ENCODE measurements around the gene XK. TPM values are rescaled to one million over a fixed set of nuclear protein-coding genes. Genes with fewer than 3 reads are reported as not detected.

XK gene
- total RNA-seq, 2 donors from 2014 or later: 9.3 to 9.6 TPM

- no peaks in the 10 kb centered on the region for H3K36me3 ChIP-seq (replicated peaks in 1 of 2; ENCODE audit: insufficient read depth in 1 of 2, low read depth in 2 of 2)
- 46 to 91% methylated on average over 2 of the region's 2 CpGs for WGBS, 2 donors
- H3K4me1 ChIP-seq: no peaks in the 10 kb centered on the region
- no peak for DNase-seq
- H3K4me3 ChIP-seq: no peak overlapping the region
- intact Hi-C loops (cut with DNase I): loop anchor here (10.0 kb wide), 1 partner anchor 71 kb away; no protein-coding TSS in a partner anchor
- TF ChIP-seq POLR2A (IDR thresholded peaks at IDR 0.05) (no peak), CTCF (IDR thresholded peaks at IDR 0.05) (no peak)
- no peak overlapping the region for H3K27ac ChIP-seq
- ATAC-seq: no peak
- H3K9me3 ChIP-seq: no peaks in the 10 kb centered on the region
- no peaks in the 10 kb centered on the region for H3K27me3 ChIP-seq
These were observed 67.8 kb downstream of the XK start for GRCh38 chrX:37753384-37753783.

GRCh38 chrX:37754516-37754915 is 68.9 kb downstream of the XK start:
- WGBS, 2 donors: 85 to 95% methylated on average over 2 of the region's 2 CpGs
- TF ChIP-seq POLR2A (IDR thresholded peaks at IDR 0.05) (no peak), CTCF (IDR thresholded peaks at IDR 0.05) (no peak)
- DNase-seq (no peak), ATAC-seq (no peak)
- H3K27me3 ChIP-seq: no peaks in the 10 kb centered on the region
- H3K9me3 ChIP-seq: no peaks in the 10 kb centered on the region
- H3K36me3 ChIP-seq (replicated peaks in 1 of 2; ENCODE audit: insufficient read depth in 1 of 2, low read depth in 2 of 2): no peaks in the 10 kb centered on the region
- no peaks in the 10 kb centered on the region for H3K4me1 ChIP-seq
- no peak overlapping the region for H3K4me3 ChIP-seq
- intact Hi-C loops (cut with DNase I): loop anchor here (10.0 kb wide), 1 partner anchor 70 kb away; no protein-coding TSS in a partner anchor
- H3K27ac ChIP-seq: no peak overlapping the region

- DNase-seq: peak in 1 of 4 donors; percentile 6
- Histone ChIP-seq H3K4me1 (no peaks in the 10 kb centered on the region), H3K9me3 (no peaks in the 10 kb centered on the region), H3K27ac (no peak overlapping the region), H3K36me3 (replicated peaks in 1 of 2; ENCODE audit: insufficient read depth in 1 of 2, low read depth in 2 of 2) (no peaks in the 10 kb centered on the region), H3K27me3 (no peaks in the 10 kb centered on the region), H3K4me3 (no peak overlapping the region)
- ATAC-seq: no peak
- intact Hi-C loops (cut with DNase I): loop anchor here (10.0 kb wide), 1 partner anchor 70 kb away; no protein-coding TSS in a partner anchor
- TF ChIP-seq POLR2A (IDR thresholded peaks at IDR 0.05) (no peak), CTCF (IDR thresholded peaks at IDR 0.05) (no peak)
These were observed 69.4 kb downstream of the XK start for GRCh38 chrX:37755025-37755424.

DNA sequence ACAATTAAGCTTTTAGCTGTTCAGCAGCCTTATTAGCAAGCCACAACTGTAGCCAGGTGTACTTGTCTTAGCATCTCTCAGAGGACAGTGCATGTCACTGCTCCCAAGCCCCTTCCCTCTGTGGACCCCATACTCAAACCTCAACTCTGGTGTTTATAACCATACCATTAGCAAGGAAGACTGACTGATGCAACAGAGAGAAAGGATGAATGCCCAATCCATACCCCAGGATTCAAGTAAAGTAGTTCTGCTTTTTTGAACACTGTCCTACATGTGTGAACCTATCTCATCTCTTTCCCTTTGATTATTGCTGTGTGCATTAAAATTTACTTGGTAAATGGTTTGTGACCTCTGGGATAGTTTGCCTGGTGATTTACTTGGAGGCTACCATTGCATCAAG is 71.5 kb downstream of the XK start:
- Histone ChIP-seq H3K4me3 (no peak overlapping the region), H3K4me1 (no peaks in the 10 kb centered on the region), H3K27ac (no peak overlapping the region), H3K27me3 (no peaks in the 10 kb centered on the region), H3K36me3 (replicated peaks in 1 of 2; ENCODE audit: insufficient read depth in 1 of 2, low read depth in 2 of 2) (no peaks in the 10 kb centered on the region), H3K9me3 (no peaks in the 10 kb centered on the region)
- no peak for TF ChIP-seq CTCF (IDR thresholded peaks at IDR 0.05)
- TF ChIP-seq POLR2A (IDR thresholded peaks at IDR 0.05): no peak
- intact Hi-C loops (cut with DNase I): loop anchor here (10.0 kb wide), 1 partner anchor 68 kb away; no protein-coding TSS in a partner anchor
- no peak for DNase-seq
- ATAC-seq: no peak

- intact Hi-C loops (cut with DNase I): loop anchor here (10.0 kb wide), 1 partner anchor 65 kb away; no protein-coding TSS in a partner anchor
- Histone ChIP-seq H3K27me3 (no peaks in the 10 kb centered on the region), H3K4me3 (no peak overlapping the region), H3K36me3 (replicated peaks in 1 of 2; ENCODE audit: insufficient read depth in 1 of 2, low read depth in 2 of 2) (no peaks in the 10 kb centered on the region), H3K27ac (no peak overlapping the region), H3K4me1 (no peaks in the 10 kb centered on the region), H3K9me3 (no peaks in the 10 kb centered on the region)
- 82 to 86% methylated on average over 1 of the region's 1 CpG for WGBS, 2 donors
- ATAC-seq: no peak
- TF ChIP-seq CTCF (IDR thresholded peaks at IDR 0.05) (no peak), POLR2A (IDR thresholded peaks at IDR 0.05) (no peak)
- no peak for DNase-seq
These were observed 73.8 kb downstream of the XK start for GRCh38 chrX:37759351-37759750.
